ENCODE measurements around the gene PCDH9.

- TF ChIP-seq CTCF (IDR thresholded peaks at IDR 0.05) (no peak), EP300 (IDR thresholded peaks at IDR 0.05; ENCODE audit: low read depth) (no peak), POLR2AphosphoS5 (IDR thresholded peaks at IDR 0.05) (no peak), POLR2A (IDR thresholded peaks at IDR 0.05) (no peak)
These were observed 211.4 kb downstream of the PCDH9 start for GRCh38 chr13:67018775-67019174.
